Measurements from ENCODE around the gene ELAVL2. TPM values are rescaled to one million over a fixed set of nuclear protein-coding genes. Genes with fewer than 3 reads are reported as not detected.

The ELAVL2 gene
- total RNA-seq, 1 donor from 2014 or later = under 0.01 TPM

GRCh38 chr9:23821375-23822181 is 4.5 kb downstream of the ELAVL2 start:
- DNase-seq (ENCODE audit: low read depth in 2 of 2) = peak in 1 of 2 donors; percentile 25

DNA sequence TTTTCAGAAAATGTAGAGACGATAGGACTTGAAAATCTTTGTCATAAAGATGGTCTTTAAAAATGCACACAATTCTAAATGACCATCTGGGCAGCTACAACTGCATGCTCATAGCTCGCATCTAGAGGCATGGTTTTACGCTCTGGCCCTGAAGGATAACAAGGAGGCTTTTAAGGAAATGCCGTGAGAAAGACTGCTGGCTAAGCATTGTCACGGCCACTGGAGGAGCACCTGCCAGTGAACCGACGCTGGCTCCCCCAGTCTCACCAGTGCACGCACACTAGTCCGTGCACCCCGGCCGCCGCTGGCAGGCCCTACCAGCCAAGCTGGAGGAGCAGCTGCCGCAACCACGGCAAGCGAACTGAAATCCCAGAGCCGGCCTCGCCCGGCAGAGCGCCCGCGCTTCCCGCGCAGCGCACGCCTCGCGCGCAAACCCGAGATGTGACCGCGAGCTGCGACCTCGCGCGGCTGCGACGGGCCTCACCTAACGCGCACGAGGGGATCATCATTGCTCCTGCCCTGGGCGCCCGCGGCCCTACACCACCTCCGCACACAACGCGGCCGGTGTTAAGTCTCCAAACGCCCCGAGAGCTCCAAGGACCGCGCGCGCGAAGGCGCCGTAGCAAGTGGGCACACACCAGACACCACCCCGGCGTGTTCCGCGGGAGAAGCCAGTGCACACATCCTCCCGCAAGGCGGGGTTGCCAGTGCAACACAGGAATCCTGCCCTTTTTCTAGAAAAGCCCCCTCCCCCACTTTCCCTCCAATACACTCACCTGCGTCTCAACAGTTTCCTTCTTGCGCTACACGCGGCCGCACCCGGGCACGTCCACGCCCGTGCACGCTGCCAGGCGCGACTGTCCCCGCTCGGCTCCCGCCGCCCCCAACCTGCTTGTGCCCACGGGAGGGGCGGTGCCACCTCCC is 5.3 kb downstream of the ELAVL2 start:
- DNase-seq (ENCODE audit: low read depth in 2 of 2) = no peak

DNA sequence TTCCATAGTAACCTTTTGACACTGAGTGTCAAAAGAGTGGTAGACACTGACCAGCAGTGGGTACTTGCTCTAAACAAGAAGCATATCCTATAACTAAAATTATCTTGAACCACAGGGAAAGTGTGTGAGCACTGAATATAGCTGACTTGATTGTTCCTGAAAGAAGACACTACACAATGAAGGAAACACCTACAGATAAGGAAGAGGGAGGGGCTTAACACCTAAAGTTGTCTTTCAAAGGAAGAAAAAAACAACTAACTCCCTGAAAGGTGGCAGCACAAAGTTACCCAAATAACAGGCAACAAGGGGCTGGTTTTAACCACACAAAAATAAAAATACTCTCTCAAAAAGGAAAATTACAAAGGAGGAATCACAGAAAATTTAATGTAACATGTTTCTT is 6.6 kb downstream of the ELAVL2 start:
- no peak for DNase-seq (ENCODE audit: low read depth in 2 of 2)

GRCh38 chr9:23814243-23814642 is 11.8 kb downstream of the ELAVL2 start:
- no peak for DNase-seq (ENCODE audit: low read depth in 2 of 2)

GRCh38 chr9:23812673-23813072 is 13.4 kb downstream of the ELAVL2 start:
- no peak for DNase-seq (ENCODE audit: low read depth in 2 of 2)

DNA sequence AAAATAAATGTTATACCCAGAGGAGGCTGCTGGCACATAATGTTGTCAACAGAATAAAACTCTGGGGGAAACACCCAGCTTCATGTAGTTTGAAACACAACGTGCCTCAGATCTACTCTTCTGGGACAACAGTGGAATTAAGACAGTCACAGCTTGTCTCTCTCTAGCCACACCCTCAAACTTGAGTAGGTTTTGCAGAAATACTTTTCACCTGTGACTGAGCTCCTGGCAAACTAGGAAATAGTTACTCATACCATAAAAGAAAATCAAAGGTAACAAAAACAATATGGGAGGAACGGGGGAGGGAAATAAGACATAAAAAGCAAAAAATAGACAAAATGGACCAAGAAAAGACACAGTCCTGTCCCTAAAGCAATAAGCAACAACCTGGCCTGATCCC is 14.4 kb downstream of the ELAVL2 start:
- no peak for DNase-seq (ENCODE audit: low read depth in 2 of 2)

DNA sequence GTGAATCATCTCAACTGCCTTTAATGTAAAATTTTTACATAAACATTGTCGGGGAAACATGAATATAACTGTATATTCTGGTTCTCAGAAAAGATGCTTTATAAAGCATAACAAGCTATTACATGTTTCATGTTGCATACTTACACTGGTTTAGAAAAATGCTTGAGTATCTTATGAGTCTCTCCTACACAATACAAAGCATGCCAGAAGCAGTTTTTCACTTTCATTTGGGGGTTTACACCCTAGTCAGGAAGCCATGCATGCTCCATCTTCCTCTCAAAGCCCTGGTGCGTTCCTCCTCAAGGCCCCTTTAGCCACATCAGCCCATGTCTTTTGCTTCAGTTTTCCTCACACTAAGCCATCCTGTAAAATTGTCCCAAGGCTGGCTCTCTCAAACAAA is 22.8 kb downstream of the ELAVL2 start:
- no peak for DNase-seq (ENCODE audit: low read depth in 2 of 2)

DNA sequence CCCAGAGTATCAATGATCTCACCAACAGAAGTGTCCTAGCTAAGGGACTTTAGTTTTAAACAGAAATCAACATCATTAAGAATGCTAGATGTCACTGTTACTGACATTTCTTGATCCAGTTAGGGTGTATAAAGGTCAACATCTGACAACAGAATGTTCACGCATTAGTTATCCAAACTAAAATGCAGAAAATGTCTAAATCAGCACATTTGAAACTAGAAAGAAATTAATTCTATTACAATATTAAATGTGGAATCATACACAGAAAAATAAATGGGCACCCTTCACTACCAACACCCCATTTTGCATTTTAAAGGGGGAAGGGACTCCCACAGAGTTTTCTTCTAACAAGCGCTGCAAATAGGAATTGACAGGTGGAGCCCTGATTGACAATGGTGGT is 24.5 kb downstream of the ELAVL2 start:
- no peak for DNase-seq (ENCODE audit: low read depth in 2 of 2)

GRCh38 chr9:23799521-23799920 is 26.5 kb downstream of the ELAVL2 start:
- DNase-seq (ENCODE audit: low read depth in 2 of 2) = no peak

DNA sequence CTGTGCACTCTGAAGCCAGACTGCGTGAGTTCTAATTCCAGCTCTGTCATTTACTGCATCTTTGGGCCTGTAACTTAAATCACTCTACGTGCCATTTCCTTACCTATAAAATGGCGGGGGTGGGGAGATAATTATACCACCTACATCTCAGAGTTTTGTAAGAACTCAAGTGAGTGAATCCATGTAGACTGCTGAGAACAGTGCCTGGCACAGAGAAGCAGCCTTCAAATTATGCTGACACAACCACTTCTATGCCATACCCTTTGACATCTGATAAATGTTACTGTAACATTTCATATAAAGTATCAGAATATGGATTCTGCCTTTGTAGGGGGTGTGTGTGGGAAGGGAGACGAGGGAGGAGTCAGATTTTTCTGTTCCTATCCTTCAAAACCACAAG is 27.7 kb downstream of the ELAVL2 start:
- DNase-seq (ENCODE audit: low read depth in 2 of 2) = no peak

GRCh38 chr9:23796209-23796608 is 29.8 kb downstream of the ELAVL2 start:
- no peak for DNase-seq (ENCODE audit: low read depth in 2 of 2)

DNA sequence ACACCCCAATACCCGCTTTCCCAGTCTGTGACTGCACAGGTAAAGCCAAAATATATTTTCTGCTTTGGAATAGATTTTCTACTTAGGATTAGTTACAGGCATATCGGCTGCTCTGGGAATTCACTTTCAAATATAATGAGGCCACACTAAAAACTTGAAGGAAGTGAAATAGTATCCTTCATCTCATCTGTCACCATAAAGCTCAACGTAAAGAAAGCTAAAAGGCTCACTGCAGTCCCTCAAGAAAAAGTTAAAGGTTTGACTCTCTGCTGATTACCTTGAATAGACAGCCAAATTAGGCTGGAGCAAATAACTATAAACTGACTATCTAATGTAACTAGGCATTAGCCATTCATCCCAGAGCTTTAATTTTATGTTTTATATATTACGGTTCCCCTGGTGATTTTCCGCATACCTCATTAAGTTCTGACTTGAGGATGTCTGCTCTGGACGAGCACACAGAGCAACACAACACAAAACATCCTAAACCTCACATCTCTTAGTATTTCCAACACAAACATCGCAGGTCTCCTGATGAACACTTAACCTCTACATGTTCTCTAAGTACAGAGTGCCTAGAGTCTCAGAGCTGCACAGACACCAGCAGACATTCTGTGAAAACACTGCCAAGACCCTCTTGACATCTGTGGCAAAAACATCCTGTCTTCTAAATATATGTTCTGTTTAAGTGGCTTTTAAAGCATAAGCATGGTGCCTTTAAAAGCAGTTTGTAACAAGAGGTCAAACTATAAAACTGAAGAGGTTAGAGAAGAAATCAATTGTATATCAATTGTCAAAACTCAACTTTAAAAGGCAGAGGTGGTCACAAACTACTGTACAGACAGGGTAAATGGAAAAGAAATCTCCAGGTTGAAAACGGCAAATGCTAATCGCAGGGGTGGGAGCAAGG is 35.4 kb downstream of the ELAVL2 start:
- DNase-seq (ENCODE audit: low read depth in 2 of 2) = no peak

DNA sequence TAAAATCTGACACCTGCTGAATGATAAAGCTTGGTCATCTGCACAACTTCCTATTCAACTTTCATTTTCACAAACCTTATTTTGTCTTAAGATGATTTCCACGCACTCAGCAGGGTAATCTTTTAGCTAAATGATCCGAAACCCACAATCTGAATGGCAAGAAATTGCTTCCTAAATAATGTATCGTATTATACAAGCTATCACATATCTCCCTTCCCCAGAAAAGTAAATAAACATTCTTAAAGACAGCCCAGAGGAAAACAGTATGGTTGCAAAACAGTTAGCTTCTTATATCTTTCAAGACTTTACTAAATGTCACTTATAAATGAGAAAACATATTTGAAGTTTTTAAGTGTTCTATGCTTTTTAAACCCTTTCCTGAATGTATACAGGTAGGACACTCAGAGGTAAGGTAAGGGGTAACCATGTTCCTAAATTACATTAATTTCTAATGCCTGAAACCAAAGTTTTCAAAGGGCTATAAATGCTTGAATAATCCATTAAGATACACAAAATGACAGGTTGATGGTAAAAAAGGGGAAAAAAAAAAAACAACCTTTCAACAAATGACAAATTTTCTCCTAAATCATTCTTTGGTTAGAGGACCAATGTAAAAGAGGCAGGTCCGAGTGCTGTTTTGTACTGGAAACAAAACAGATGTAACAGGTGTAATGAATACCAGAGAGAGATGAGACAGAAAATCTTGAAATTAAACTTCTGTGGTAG is 36.3 kb downstream of the ELAVL2 start:
- DNase-seq (ENCODE audit: low read depth in 2 of 2) = no peak

- DNase-seq (ENCODE audit: low read depth in 2 of 2) = no peak
These were observed 41.1 kb downstream of the ELAVL2 start for GRCh38 chr9:23784962-23785361.

DNA sequence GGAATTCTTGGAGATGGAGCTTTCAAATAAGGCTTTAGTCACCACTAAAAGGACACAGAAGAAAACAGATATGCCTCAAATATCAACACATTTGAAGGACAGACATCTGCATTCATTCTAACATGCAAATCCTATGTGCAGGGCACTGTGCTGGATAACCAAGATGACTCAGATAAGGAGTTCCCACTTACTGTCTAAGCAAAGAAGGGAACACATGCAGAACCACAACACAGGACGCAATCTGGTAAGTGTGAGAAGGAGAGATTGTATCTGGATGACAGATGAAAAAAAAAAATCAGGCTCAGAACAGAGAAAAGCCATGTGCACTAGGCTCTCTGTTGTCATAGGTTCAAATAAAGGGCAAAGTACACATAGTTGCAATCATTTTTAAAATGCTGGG is 42.5 kb downstream of the ELAVL2 start:
- DNase-seq (ENCODE audit: low read depth in 2 of 2) = no peak

DNA sequence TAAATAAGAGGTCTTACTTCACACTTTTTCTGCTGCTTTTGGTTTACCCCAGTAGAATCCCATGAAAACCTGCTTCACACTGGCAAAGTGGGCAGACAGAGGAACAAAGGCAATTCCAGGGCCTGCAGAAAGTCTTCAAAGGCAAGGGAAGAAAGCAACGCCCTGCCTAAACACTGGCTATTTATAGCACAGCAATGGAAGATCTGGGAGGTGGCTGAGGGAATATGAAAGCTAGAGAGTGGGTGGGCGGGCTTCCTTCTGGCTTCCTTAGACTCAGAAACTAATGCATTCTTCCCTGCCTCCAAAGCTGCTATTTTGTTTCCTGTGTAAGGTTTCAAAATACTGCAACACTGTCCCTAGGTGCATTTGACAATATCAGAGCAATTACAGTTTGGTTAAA is 46.8 kb downstream of the ELAVL2 start:
- DNase-seq (ENCODE audit: low read depth in 2 of 2) = no peak

GRCh38 chr9:23777328-23777727 is 48.7 kb downstream of the ELAVL2 start:
- no peak for DNase-seq (ENCODE audit: low read depth in 2 of 2)

- DNase-seq (ENCODE audit: low read depth in 2 of 2) = no peak
These were observed 50.5 kb downstream of the ELAVL2 start for GRCh38 chr9:23775549-23775948.

DNA sequence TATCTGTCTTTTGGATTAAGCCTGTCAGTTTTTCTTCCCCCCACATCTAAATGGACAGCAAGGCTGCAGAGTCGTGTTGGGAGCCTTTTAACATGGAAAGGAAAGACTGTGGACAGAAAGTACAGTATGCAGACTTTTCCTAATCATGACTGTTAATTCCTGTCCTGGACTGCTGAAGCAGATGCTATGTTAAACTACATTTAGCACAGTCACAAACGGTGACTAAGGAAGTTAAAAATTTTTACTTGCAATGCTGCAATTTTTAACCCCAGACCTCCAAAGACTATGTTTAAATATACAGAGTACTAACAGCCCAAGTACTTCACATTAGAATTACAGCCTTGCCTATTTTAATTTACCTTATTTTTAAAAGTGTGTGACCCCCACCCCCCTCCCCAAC is 51.8 kb downstream of the ELAVL2 start:
- no peak for DNase-seq (ENCODE audit: low read depth in 2 of 2)

DNA sequence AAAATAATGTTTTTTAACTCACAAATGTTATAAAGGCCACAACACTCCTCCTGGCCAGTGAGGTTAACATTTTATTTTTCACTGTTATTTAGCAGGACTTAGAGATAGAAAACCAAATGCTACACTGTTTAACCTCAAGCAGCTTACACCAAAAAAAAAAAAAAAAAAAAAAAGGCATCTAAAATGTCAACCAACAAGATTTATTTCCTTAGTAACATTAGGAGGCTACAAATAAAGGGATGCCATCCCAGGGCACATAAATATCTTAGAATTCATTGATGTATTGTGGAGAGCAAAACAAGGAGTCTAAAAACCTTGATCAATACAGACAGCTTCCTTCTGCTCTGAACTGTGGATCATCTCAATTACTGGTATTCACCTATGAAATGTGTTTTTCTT is 53.7 kb downstream of the ELAVL2 start:
- no peak for DNase-seq (ENCODE audit: low read depth in 2 of 2)

Data from lung microvascular endothelial cell (primary cell).